Esophagus muscularis mucosa (tissue), 4 donors: Measurements from ENCODE around the gene LCOR. TPM values are rescaled to one million over a fixed set of nuclear protein-coding genes. Genes with fewer than 3 reads are reported as not detected.
A peak's percentile ranks its signal among the peaks of the same experiment; 100 is the strongest.
"Not testable (repeated sequence)": the region's sequence is repeated elsewhere in the genome, so short reads cannot be mapped to it uniquely, and the experiment has no call there.

Source experiments
- DNase-seq: peaks from one replicate; pipeline ENCODE4 v3.0.0-alpha.2; 2017; ENCODE audit errors: extremely low spot score
- H3K27ac ChIP-seq, 4 donors: fragments of 200-600 bp; sonication (generic); replicated peaks in 1 of 4; 1 replicate in 3 of 4; 2 replicates in 1 of 4; pipeline ENCODE4 v1.5.1; 2016 to 2019; ENCODE audit warnings: mild to moderate bottlenecking in 1 of 4
- H3K27me3 ChIP-seq, 4 donors: fragments of 200-600 bp; sonication (generic); one replicate each; pipeline versions ENCODE4 v1.5.1 to v1.6.0; 2016 to 2019
- H3K36me3 ChIP-seq, 4 donors: fragments of 200-600 bp; sonication (generic); one replicate each; pipeline ENCODE4 v1.5.1; 2016 to 2019
- H3K4me1 ChIP-seq, 4 donors: fragments of 200-600 bp; sonication (generic); one replicate each; pipeline ENCODE4 v1.5.1; 2016 to 2019
- H3K4me3 ChIP-seq, 4 donors: fragments of 200-600 bp; sonication (generic); 1 replicate in 2 of 4; 2 replicates in 2 of 4; pipeline ENCODE4 v1.5.1; 2016 to 2019; ENCODE audit warnings: mild to moderate bottlenecking in 4 of 4, moderate library complexity in 1 of 4
- H3K9me3 ChIP-seq, 4 donors: fragments of 200-600 bp; sonication (generic); 1 replicate in 3 of 4; 2 replicates in 1 of 4; pipeline ENCODE4 v1.5.1; 2016 to 2019
- EP300 ChIP-seq: sonication (generic); formaldehyde crosslinking; IDR thresholded peaks from one replicate; pipeline ENCODE4 v1.6.1; 2017; ENCODE audit warnings: antibody characterized with exemption
- POLR2A ChIP-seq: fragments of 450-650 bp; IDR thresholded peaks from one replicate; pipeline ENCODE4 v1.6.1; 2017; ENCODE audit warnings: antibody characterized with exemption, moderate library complexity, mild to moderate bottlenecking, low read depth
- POLR2AphosphoS5 ChIP-seq, 2 donors: sonication (generic); formaldehyde crosslinking; IDR thresholded peaks; one replicate each; pipeline ENCODE4 v1.6.1; 2017; ENCODE audit warnings: antibody characterized with exemption in 2 of 2
- WGBS: methylation state at CpG from one replicate; pipeline ENCODE4 v1.1.5; 2018; 5-methylcytosine and 5-hydroxymethylcytosine counted together
- intact Hi-C: fragments of 100-400 bp; cut with DNase I; formaldehyde crosslinking; loops from one replicate; pipeline ENCODE4 v1.15.1; 2023
- total RNA-seq, 4 donors: library from RNA; depleted of rRNA; stranded (reverse); fragments of >200 nt; gene quantifications; one replicate each; pipeline versions ENCODE4 v1.1.0 to v1.2.1, GENCODE V29; 2016
- TF ChIP-seq, protein P1 (sequence below), 3 experiments: fragments of 200-600 bp in 2 of 3; fragments of 450-650 bp in 1 of 3; sonication (generic) in 2 of 3; IDR thresholded peaks; one replicate each; pipeline ENCODE4 v1.5.1; 2017 to 2019; ENCODE audit warnings: antibody characterized with exemption in 3 of 3, mild to moderate bottlenecking in 2 of 3, moderate library complexity in 1 of 3

LCOR gene
- total RNA-seq, 4 donors from 2014 or later = 23.1 to 43.2 (median 29.4) TPM

DNA sequence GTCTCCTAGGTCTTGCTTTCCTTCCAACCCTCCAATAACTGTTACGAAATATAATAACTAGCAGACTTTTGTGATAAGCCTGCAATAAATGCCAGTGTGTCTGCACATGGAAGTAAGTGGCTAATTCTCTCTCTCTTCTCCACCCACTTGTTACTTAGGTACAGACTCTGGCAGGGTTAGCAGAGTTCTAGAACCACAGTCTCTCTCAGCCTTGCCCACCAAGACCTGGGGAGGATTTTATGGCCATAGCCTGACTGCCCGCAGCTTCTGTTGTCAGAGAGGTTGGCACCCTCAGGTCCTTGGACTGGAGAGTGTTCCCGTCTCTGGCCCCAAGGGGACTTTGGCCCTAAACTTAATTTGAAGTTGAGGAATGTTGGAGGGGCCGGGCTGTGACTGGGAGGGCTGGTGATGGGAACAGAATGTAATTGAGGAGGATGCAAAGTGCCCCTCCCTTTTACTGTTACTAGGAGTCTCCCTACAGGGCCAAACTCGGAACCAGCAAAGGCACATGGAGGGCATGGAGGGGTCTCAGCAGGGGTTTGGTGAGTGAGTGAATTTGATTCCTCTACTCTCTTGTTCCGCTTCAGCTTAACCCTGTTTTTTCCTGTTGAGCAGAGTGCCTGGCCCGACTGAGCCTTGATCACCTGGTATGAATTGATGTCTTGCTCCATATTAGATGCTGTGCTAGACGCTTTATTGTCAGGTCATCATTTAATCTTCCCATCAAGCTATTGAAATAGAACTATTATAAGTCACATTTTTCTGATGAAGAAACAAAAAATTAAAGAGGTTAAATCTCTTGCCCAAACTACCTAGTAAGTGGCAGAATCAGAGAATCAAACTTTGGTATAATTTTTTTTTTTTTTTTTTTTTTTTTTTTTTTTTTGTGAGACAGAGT lies 37.0 kb upstream of the LCOR start:
- Histone ChIP-seq H3K27me3 (peaks cover 0 to 16% (median 0%) of the 10 kb centered on the region in 4 donors), H3K4me3 (no peak overlapping the region), H3K9me3 (no peaks in the 10 kb centered on the region), H3K4me1 (no peaks in the 10 kb centered on the region), H3K27ac (no peak overlapping the region), H3K36me3 (no peaks in the 10 kb centered on the region)
- intact Hi-C loops = no loop called here
- WGBS = 85% methylated on average over 5 of the region's 8 CpGs
- no peak for DNase-seq
- no peak for TF ChIP-seq POLR2A
- TF ChIP-seq POLR2AphosphoS5 (IDR thresholded peaks at IDR 0.05) = no peak
- TF ChIP-seq, protein P1, sequence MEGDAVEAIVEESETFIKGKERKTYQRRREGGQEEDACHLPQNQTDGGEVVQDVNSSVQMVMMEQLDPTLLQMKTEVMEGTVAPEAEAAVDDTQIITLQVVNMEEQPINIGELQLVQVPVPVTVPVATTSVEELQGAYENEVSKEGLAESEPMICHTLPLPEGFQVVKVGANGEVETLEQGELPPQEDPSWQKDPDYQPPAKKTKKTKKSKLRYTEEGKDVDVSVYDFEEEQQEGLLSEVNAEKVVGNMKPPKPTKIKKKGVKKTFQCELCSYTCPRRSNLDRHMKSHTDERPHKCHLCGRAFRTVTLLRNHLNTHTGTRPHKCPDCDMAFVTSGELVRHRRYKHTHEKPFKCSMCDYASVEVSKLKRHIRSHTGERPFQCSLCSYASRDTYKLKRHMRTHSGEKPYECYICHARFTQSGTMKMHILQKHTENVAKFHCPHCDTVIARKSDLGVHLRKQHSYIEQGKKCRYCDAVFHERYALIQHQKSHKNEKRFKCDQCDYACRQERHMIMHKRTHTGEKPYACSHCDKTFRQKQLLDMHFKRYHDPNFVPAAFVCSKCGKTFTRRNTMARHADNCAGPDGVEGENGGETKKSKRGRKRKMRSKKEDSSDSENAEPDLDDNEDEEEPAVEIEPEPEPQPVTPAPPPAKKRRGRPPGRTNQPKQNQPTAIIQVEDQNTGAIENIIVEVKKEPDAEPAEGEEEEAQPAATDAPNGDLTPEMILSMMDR (IDR thresholded peaks at IDR 0.05) = no peak
- TF ChIP-seq EP300 = no peak

DNA sequence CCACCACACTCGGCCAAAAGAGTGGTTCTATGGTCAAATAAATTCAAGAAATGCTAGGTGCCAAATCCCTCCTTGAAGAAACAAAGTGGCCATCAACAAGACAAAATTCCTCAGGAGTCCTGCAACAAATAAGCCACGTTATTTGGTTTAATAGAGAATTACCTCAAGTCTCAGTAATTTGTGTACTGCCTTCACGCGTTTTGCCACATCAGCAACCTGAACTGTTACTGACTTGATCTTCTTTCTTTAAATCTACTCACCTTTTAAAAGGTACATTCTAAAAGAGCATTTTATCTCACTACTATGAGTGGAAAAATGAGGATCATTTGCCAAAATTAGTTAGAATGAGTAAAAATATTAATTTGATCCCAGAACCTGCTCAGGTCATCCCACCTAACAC lies 34.6 kb upstream of the LCOR start:
- no peaks in the 10 kb centered on the region for H3K36me3 ChIP-seq
- H3K4me3 ChIP-seq = no peak overlapping the region
- intact Hi-C loops = no loop called here
- H3K27me3 ChIP-seq = peaks cover 0 to 9% (median 0%) of the 10 kb centered on the region in 4 donors
- no peak overlapping the region for H3K27ac ChIP-seq
- H3K4me1 ChIP-seq = no peaks in the 10 kb centered on the region
- TF ChIP-seq, protein P1 (IDR thresholded peaks at IDR 0.05) = no peak
- TF ChIP-seq POLR2A (no peak), EP300 (no peak), POLR2AphosphoS5 (IDR thresholded peaks at IDR 0.05) (no peak)
- no peaks in the 10 kb centered on the region for H3K9me3 ChIP-seq
- DNase-seq = peak; percentile 12
- 93% methylated on average over 4 of the region's 4 CpGs for WGBS

DNA sequence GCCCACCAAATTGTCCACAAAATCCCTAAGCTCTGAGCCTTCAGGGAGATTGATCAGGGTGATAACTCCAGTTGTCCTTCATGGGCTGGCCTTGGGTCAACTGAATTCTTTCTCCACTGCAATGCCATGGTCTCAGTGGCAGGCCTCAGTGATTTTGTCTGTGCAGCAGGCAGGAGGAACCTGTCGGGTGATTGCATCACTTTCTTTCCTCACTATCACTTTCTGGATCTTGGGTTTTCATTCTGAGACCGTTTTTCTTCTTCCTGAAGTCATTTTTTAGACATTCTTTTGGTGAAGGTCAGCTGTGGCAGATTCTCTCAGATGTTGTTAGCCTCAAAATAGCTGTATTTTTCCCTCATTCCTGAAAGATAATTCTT lies 28.8 kb upstream of the LCOR start:
- TF ChIP-seq POLR2A (no peak), POLR2AphosphoS5 (IDR thresholded peaks at IDR 0.05) (no peak)
- TF ChIP-seq, protein P1 (IDR thresholded peaks at IDR 0.05) = no peak
- Histone ChIP-seq H3K36me3 (no peaks in the 10 kb centered on the region), H3K27ac (no peak overlapping the region), H3K27me3 (no peaks in the 10 kb centered on the region), H3K9me3 (no peaks in the 10 kb centered on the region), H3K4me1 (no peaks in the 10 kb centered on the region), H3K4me3 (no peak overlapping the region)
- 84% methylated on average over 2 of the region's 2 CpGs for WGBS
- DNase-seq = no peak
- intact Hi-C loops = no loop called here

DNA sequence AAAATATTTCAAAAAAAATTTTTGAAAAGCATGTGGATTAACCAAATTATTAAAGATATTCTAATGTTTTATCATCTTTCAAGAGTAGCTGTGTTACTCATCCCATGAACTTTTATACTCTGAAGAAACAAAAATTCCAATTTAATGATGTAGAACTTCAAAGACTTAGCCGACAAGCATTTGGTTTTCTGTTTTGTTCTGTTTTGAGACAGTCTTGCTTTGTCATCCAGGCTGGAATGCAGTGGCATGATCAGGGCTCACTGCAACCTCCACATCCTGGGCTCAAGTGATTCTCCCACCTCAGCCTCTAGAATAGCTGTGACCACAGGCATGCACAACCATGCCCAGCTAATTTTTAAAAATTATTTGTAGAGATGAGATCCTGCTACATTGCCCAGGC lies 17.8 kb upstream of the LCOR start:
- H3K27ac ChIP-seq = no peak overlapping the region
- no peak overlapping the region for H3K4me3 ChIP-seq
- DNase-seq = no peak
- WGBS = 50% methylated on average over 1 of the region's 1 CpG
- H3K36me3 ChIP-seq = no peaks in the 10 kb centered on the region
- peaks cover 0 to 7% (median 0%) of the 10 kb centered on the region in 4 donors for H3K27me3 ChIP-seq
- intact Hi-C loops = no loop called here
- H3K4me1 ChIP-seq = no peaks in the 10 kb centered on the region
- H3K9me3 ChIP-seq = no peaks in the 10 kb centered on the region
- TF ChIP-seq POLR2AphosphoS5 (IDR thresholded peaks at IDR 0.05) (no peak), EP300 (no peak), POLR2A (no peak)
- TF ChIP-seq, protein P1 (IDR thresholded peaks at IDR 0.05) = no peak

DNA sequence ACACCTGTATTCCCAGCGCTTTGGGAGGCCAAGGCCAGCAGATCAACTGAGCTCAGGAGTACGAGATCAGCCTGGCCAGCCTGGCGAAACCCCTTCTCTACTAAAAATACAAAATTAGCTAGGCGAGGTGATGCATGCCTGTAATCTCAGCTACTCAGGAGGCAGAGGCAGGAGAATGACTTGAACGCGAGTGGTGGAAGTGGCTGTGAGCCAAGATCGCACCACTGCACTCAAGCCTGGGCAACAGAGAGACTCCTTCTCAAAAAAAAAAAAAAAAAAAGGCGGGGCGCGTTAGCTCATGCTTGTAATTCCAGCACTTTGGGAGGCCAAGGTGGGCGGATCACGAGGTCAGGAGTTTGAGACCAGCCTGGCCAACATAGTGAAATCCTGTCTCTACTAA lies 13.1 kb upstream of the LCOR start:
- H3K36me3 ChIP-seq, H3K4me3 ChIP-seq, intact Hi-C loops, H3K27ac ChIP-seq, H3K4me1 ChIP-seq, H3K27me3 ChIP-seq, DNase-seq, H3K9me3 ChIP-seq: not testable (repeated sequence)
- WGBS = 90% methylated on average over 12 of the region's 12 CpGs
